Measurements from ENCODE around the gene XG.

The XG gene

DNA sequence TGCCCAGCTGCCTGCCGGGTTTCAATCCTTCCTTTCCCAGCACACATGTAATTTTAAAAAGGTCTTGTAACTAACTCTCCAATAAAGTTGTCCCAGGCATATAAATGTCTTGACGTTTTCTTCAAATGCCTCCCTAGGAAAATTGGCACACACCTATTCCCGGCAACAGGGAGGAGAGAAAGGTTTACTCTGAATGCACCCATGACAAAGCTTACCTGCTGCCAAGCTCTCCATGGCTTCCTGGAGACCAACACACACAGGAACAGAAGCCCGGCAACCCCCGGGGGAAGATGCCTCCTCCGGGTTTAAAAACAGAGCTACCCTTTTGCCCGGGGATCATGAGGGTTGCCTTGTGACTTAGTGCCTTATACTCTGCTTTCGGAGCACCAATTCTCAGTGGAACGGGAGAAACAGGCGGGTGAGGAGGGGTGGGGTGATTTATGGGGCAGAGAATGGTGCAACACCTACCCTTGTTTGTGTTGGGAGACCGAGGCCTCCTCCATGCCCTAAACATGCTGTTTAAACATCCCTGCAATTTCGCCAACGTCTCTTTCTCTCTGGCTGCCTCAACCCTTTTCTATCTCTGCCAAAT is 72.1 kb downstream of the XG start:
- DNase-seq, result no peak

DNA sequence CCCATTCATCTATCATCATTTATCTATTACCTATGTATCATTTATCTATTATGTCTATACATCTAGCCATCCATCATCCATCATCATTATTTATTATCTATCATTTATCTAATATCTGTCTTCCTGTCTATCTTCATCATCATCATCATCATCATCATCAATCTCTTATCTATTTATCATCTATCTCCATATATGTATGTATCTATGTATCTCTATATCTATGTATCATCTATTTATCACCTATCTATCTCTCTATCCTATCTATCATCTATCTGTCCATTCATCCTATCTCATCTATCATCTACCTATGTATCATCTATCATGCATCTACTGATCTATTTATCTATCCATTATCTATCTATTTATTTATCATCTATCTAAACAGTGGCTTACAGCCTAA is 73.0 kb downstream of the XG start:
- no peak for DNase-seq

DNA sequence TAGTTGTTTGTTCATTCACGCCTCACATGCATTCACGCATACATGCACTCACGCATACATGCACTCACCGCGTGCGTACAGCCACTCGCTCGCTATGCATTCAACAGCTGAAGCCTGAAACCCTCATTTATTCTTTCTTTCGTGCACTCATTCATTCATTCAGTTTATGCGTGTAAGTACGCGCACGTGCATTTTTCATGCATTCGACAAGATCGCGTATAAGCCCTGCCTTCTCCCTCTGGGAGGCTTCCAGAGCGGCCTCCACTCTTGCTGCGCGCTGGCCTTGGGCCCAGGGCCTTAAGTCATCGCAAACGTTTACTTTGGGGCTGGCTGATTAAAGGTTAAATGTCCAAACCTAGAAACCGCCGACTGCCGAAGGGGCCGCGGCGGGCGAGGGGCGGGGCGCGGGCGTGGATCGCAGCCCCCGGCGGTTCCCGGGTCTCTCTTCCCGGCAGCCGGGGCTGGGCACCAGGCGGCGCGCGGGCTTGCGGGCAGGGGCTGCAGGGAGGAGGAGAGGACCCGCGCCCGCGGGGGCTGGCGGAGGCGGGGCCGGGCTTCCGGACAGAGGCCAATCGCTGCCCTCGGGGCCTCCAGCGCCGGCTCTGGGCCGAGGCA is 76.6 kb downstream of the XG start, which contains the start of gene GYG2:
Gene GYG2, plus strand, starts transcription at position 587 of the 615 bp plus-strand sequence. CDS start 1,259 bp downstream, outside the sequence.
- DNase-seq, result peak; percentile 87

DNA sequence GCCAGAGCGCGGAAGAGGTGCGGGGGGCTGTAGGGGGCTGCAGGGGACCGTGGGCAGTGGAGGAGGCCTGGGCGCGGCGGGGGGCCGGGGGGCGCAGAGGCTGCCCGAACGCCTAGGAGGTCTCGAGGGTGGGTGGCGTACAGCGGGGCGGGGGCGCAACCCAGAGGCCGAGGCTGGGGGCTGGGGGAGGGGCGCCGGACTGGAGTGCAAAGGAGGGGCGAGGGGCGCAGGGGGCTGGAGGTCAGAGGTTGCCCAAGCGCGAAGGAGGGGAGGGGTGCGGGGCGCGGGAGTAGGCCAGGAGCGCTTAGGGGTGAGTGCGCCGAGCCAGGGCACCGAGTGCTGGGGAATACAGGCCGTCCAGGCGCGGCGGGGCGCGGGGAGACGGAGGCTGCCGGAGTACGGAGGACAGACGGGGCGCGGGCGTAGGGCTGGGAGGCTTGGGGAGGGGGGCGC is 77.1 kb downstream of the XG start:
- DNase-seq, result peak; percentile 39

DNA sequence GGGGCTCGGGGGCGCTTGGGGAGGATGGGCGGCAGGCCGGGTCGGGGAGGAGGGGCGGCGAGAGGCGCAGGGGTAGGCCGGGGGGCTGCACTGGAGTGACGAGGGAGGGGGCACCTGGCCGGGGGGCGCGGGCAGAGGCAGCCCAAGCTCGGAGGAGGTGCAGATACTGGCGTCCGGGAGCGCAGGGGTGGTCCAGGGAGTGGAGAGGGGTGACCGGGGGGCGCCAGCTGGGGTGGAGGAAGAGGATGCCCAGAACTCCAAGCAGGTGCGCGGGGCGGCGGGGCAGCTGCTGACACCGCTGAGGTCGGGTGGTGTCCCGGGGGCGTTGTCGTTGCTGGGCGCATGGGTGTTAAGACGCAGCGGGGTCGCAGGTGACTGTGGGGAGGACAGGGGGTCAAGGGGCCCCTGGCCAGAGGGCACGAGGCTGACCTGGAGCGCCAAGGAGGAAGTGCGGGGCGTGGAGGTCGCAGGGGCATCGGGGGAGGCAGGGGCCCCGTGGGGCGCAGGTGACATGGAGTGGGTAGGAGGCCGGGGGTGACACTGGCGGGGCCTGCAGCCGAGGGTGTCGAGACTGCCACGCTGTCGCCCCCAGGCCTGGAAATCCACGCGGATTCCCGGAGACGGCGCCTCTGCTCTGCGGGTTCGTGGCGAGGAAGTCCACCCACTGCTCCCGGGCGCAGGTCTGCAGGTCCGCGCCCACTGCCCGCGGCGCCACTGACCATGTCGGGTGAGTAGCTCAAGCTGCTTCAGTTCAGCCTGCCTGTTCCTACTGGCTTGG is 77.8 kb downstream of the XG start:
- DNase-seq, result no peak

DNA sequence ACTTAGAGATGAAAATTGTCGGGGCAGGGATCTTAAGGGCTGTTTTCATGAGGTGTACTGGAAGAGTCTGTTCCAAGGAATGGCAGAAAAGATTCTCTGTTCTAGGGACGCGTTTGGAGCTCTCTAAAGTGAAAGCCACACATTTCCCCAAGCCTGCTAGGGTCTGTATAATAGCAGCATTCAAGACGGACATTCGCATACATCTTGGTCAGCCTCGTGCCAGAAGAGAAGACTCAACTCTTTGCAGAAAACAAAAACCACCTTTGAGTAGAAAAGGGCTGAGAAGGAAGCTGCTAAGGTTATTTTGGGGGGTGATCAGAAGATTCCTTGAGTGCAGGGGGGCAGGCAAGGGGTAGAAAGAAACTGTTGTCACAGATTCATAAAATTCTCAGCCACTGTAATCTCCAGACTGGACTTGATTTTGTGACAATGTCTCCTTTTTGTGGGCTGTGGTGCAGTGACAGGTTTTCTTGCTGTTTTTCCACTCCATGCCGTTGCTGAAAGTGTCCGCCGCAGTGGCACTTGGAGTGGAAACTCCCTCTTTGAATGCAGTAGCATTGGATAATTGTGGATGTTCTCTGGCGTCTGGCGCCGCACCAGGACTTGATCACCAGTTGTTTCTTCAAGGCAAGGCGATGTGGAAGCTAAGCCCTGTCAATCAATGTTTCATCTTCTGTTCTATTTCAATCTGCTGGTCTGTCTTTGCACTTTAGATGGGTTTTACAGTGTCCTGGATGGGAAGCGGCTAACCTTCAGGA is 79.8 kb downstream of the XG start:
- DNase-seq, result no peak

DNA sequence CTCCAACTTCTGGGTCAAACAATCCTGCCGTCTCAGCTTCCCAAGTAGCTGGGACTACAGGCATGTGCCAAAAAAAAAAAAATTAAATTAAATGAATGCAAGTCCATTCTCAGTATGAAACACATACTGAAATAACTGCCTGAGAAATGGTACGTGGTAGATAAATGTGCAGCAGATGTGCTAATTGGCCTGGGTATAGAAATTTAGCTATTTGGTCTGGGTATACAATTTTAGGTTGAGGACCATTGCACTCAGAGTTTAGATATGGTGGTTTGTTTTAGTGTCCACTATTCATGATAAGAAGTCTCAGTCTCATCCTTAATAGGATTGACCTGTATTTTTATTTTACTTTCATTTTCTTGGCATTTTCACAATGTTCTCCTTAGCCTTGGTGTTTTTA is 86.1 kb downstream of the XG start:
- no peak for DNase-seq

DNA sequence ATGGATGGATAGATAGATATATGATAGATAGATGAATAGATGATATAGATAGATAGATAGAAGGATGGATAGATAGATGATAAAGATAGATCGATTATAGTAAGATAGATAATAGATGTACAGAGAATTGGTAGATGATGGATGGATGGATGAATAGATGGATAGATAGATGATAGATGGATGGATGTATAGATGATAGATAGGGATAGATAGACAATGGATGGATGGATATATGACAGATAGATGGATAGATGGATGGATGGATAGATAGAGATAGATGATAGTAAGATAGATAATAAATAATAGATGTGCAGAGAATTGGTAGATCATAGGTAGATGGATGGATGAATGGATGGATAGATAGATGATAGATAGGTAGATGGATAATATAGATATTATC is 89.1 kb downstream of the XG start:
- no peak for DNase-seq

DNA sequence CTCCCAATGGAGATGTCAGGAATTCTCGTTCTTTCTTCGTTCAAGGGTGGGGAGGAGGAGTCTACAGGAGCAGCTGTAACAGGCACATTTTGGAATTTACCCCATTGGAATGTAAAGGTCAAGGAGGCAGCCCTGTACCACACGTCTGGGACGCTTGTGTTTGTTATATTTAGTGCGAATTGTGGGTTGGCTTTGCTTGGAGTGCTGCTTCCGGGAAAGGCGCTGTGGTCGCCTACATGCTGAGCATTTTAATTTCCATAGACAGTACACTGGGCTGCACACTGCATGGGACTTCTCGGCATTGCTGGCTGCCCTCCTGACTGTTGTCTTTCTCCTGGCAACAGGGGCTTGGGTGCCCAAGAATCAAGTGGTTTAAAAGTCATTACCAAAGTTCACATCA is 89.7 kb downstream of the XG start:
- no peak for DNase-seq

DNA sequence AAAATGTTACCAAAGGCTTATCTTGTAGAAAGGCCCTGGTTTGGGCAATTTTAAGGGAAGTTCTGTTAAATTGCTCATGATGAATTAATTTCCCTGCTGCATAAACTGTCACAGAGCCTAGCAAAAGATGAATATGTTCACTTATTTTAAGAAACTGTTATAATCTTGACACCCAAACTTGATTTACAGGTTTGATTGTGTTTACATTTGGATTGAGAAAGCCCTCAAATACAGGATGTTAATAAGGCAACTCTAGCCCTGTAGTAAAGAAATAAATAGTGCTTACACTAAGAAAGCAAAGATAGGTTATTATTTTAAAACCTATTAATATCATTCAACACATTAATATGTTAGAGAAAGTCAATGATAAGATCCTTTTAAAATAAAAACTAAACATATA is 95.2 kb downstream of the XG start:
- no peak for DNase-seq

DNA sequence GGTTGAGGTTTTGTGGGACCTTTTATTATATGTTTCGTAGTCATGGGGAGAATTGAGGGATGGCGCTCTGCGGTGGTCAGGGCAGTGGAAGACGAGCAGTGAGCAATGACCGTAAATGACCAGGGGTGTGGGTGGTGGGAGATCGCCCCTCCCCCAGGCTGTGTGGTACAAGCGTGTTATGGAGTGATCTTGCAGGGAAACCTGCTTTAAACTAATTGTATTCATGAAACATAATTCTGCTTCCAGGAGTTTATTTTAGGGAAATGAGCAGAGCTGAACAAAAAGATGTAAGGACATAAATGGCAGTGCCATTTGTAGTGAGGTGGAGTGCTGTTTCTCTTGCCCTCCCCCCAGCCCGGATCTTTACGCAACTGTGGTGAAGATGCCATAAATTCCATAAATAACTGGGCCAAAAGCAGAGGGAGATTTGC is 97.0 kb downstream of the XG start:
- peak; percentile 59 for DNase-seq

DNA sequence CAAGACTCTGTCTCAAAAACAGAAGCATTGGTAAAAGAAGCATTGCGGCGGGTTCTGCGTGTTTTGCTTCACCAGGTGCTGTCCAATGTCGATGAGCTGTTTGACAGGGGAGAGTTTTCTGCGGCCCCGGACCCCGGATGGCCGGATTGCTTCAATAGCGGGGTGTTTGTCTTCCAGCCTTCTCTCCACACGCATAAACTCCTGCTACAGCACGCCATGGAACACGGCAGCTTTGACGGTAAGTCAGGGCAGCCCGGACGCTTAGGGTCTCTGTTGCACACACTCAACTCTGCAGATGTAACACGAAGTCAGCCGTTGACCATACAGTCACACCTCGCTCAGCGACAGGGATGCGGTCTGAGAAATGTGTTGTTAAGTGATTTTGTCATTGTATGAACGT is 103.1 kb downstream of the XG start:
- no peak for DNase-seq

DNA sequence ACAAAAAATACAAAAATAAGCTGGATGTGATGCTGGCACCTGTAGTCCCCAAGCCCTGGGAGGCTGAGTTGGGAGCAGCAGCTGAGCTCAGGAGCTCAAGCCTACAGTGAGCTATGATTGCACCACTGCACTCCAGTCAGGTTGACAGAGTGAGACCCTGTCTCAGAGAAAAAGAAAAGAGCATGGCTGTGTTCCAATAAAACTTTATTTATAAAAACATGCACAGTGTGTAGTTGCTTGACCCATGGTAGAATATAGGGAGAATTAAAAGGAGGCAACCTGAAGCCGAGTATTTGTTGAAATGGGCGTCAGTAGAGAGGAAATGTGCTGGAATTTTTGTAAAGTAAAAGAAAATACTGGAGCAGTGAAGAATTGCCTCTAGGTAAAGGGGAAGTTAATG is 103.9 kb downstream of the XG start:
- DNase-seq, result no peak

DNA sequence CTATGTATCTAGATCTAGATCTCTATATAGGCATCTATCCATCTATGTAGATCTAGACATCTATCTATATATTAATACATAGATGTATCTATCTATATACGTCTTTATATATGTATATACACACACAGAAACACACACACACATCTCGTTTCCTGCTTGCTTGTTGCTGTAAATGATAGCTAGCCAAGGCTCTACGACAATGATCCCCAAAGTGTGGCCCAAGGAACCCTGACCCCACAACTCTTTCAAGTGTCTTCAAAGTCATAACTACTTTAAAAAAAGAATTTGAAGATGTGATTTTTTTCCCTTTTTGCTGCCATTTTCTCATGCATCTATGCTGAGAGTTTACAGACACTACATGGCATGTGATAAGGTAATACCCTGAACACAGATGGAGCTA is 105.7 kb downstream of the XG start:
- DNase-seq, result no peak

DNA sequence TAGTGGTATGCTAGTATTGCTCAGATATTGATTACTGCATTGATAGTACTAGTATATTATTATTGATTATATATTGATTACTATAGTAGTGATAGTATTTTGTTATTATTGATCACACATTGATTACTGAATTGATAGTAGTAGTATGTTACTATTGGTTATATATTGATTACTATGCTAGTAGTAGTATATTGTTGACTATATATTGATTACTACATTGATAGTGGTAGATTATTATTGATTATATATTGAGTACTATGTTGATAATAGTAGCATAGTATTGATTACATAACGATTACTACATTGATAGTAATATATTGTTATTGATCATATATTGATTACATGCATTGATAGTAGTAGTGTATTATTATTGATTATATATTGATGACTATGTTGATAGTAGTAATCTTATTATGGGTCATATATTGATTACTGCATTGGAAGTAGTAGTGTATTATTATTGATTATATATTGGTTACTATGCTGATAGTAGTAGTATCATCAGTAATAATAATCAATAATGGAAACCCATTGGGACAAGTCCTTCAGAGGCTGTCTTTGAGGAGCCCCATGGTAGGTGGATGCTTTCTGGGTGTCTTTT is 107.5 kb downstream of the XG start:
- no peak for DNase-seq

DNA sequence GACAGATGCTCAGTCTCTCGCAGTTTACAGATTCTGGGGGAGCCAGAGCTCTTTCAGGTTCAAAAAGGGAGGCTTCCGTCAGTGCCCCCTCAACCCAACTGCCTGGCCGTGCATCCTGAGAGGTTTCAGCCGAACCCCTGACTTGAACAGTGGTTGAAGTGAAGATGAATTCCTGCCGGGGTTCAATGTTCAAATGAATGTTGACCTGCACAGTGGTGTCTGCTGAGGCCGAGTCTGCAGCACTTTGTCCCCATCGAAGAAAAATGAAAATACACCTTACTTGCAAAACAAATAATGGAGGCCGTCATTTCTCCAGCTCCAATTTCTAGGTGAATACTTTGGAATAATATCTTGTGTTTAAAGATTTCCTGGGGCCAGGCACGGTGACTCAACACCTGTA is 110.6 kb downstream of the XG start:
- no peak for DNase-seq

DNA sequence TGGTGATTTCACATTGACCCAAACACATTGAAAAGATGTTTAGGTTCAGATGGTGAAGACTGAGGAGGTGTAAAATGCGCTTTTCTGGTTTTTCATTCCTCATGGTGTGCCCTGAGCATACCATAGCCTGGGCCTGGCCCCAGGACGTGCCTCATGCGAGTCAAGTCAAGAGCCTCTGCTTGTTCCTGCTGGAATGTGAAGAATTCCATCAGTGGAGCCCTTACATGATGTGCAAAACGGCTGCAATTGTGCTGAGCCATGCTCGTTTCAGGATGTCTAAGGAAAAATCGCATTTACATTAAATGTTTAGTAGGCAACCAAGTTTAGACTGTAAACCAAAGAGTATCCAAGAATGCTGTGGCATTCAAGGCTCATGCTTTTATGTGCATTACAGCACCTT is 111.8 kb downstream of the XG start:
- DNase-seq, result no peak

Measured in retina (tissue), 1 donor.